Measurements from ENCODE around the gene STING1. TPM values are rescaled to one million over a fixed set of nuclear protein-coding genes. Genes with fewer than 3 reads are reported as not detected.

Gene STING1
- polyA plus RNA-seq, 1 experiment: 50.6 TPM

- CTCF ChIA-PET: no interaction called here
- Histone ChIP-seq H3K27ac (ENCODE audit: low read depth, low read length) (no peak overlapping the region), H3K9me3 (ENCODE audit: control insufficient read depth, insufficient read depth, low read length) (no peaks in the 10 kb centered on the region; the same call in 1 of the 2 replicates), H3K27me3 (ENCODE audit: control insufficient read depth, insufficient read depth, low read length) (no peaks in the 10 kb centered on the region), H3K4me3 (ENCODE audit: low read depth, low read length) (no peak overlapping the region)
- no peak for TF ChIP-seq CTCF (IDR thresholded peaks at IDR 0.05; ENCODE audit: low read depth, low read length)
- POLR2A ChIA-PET: no interaction called here
- DNase-seq (ENCODE audit: low read depth, low spot score): no peak
These were observed 28.6 kb downstream of the STING1 start for GRCh38 chr5:139453683-139454567.

DNA sequence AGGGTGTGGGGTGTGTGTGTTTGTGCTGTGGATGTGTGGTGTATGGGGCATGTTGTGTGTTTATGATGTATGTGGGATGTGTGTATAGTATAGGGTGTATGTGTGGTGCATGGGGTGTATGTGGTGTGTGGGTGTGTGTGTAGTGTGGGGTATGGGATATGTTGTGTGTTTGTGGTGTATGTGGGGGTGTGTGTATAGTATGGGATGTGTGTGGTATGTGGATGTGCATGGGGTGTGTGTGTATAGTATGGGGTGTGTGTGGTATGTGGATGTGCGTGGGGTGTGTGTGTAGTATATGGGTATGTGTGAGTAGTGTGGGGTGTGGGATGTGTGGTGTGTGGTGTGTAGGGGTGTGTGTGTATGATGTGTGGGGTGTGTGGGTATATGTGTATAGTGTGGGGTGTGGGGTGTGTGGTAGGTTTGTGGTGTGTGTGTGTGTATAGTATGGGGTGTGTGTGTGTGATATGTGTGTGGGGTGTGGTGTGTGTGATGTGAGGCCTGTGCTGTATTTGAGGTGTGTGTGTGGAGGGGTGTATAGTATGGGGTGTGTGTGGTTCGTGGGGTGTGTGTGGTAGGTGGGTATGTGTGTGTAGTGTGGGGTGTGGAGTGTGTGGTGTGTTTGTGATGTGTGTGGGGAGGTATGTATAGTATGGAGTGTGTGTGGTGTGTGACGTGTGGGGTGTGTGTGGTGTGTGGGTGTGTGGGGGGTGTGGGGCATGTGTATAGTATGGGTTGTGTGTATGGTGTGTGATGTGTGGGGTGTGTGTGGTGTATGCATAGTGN lies 30.5 kb downstream of the STING1 start:
- ChIA-PET POLR2A (no interaction called here), CTCF (no interaction called here)
- no peak for DNase-seq (ENCODE audit: low read depth, low spot score)
- Histone ChIP-seq H3K27me3 (ENCODE audit: control insufficient read depth, insufficient read depth, low read length) (no peaks in the 10 kb centered on the region), H3K9me3 (ENCODE audit: control insufficient read depth, insufficient read depth, low read length) (no peaks in the 10 kb centered on the region; the same call in 1 of the 2 replicates), H3K4me3 (ENCODE audit: low read depth, low read length) (no peak overlapping the region), H3K27ac (ENCODE audit: low read depth, low read length) (no peak overlapping the region)
- TF ChIP-seq CTCF (IDR thresholded peaks at IDR 0.05; ENCODE audit: low read depth, low read length): no peak

DNA sequence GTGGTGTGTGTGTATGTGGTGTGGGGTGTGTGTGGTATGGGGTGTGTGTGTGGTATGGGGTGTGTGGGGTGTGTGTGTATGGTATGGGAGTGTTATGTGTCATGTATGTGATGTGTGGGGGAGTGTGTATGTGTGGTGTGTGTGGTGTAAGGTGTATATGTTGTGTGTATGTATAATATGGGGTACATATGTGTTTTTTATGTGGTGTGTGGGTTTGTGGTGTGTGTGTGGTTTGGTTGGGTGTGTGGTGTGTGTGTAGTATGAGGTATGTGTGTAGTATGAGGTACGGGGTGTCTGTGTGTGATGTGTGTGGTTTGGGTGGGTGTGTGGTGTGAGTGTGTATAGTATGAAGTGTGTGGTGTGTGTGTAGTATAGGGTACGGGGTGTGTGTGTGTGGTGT lies 31.4 kb downstream of the STING1 start:
- POLR2A ChIA-PET: interaction anchor here (0.6 kb wide), 1 partner anchor 31 kb away, joined by 3 read pairs; no protein-coding TSS in a partner anchor
- CTCF ChIA-PET: no interaction called here
- Histone ChIP-seq H3K4me3 (ENCODE audit: low read depth, low read length) (no peak overlapping the region), H3K27me3 (ENCODE audit: control insufficient read depth, insufficient read depth, low read length) (no peaks in the 10 kb centered on the region), H3K9me3 (ENCODE audit: control insufficient read depth, insufficient read depth, low read length) (no peaks in the 10 kb centered on the region; the same call in 1 of the 2 replicates), H3K27ac (ENCODE audit: low read depth, low read length) (no peak overlapping the region)
- DNase-seq (ENCODE audit: low read depth, low spot score): no peak
- TF ChIP-seq CTCF (IDR thresholded peaks at IDR 0.05; ENCODE audit: low read depth, low read length): no peak

DNA sequence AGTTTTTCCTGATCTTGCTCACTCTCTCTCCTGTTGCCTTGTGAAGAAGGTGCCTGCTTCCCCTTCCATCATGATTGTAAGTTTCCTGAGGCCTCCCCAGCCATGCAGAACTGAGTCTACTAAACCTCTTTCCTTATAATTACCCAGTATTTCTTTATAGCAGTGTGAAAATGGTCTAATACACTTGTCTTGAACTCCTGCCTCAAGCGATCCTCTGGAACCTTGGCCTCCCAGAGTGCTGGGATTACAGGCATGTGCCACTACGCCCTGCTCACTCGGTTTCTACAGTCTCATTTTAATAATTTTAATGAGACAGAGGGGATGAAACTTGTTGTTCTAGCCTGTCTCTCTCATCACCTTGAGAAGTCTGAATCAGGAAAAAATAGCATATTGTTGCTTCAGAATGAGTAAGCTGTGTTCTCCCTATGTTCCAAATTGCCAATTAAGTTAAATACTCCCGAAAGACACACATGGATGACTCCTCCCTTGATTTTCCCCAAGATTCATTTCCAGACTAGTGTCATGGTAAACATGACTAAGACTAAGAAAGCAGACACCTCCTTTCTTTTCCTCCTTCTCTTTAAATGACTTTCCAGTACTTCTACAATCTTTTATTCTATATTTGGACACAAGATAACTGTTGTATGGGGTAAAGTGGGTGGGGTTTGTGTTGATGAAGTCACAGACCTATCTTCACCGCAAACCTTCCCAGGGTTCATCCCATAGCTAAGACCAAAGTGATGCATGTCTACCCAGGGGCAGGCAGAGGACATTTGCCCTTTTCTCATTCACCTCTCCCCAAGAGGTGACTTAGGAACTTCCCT lies 35.4 kb downstream of the STING1 start:
- ChIA-PET POLR2A (no interaction called here), CTCF (no interaction called here)
- DNase-seq (ENCODE audit: low read depth, low spot score): no peak
- no peaks in the 10 kb centered on the region for H3K27me3 ChIP-seq (ENCODE audit: control insufficient read depth, insufficient read depth, low read length)
- H3K27ac ChIP-seq (ENCODE audit: low read depth, low read length): no peak overlapping the region
- H3K9me3 ChIP-seq (ENCODE audit: control insufficient read depth, insufficient read depth, low read length): no peaks in the 10 kb centered on the region
- no peak overlapping the region for H3K4me3 ChIP-seq (ENCODE audit: low read depth, low read length)
- TF ChIP-seq CTCF (IDR thresholded peaks at IDR 0.05; ENCODE audit: low read depth, low read length): no peak

All from AG04450 (cell line).